Mononuclear cell (primary cell): ENCODE measurements around the gene TXNDC2. TPM values are rescaled to one million over a fixed set of nuclear protein-coding genes. Genes with fewer than 3 reads are reported as not detected.

Experiments
- H3K27me3 ChIP-seq: 2 replicates; pipeline ENCODE4 v1.6.0; 2011; ENCODE audit warnings: low read length, control low read depth; ENCODE audit not compliant: insufficient read depth
- H3K4me1 ChIP-seq: 2 replicates; pipeline ENCODE4 v1.5.1; 2011; ENCODE audit warnings: mild to moderate bottlenecking, low read length, control low read depth; ENCODE audit not compliant: insufficient read depth
- H3K4me3 ChIP-seq: 2 replicates; pipeline ENCODE4 v1.5.1; 2011; ENCODE audit warnings: mild to moderate bottlenecking, low read length, moderate library complexity
- H3K9me3 ChIP-seq: 2 replicates; pipeline ENCODE4 v1.5.1; 2011; ENCODE audit warnings: low read depth, mild to moderate bottlenecking, control low read depth, low read length
- total RNA-seq: library from RNA; depleted of rRNA; stranded (reverse); fragments of >200 nt; gene quantifications from one replicate; pipeline ENCODE4 v1.2.3, GENCODE V29; 2012

The TXNDC2 gene
- 0.10 TPM for total RNA-seq

GRCh38 chr18:9885170-9886004 is at the start of gene TXNDC2:
TXNDC2 (plus strand) TSS chr18:9885973; CDS start chr18:9886681, 708 bp downstream.
- H3K4me1 ChIP-seq, result no peaks in the 10 kb centered on the region
- no peaks in the 10 kb centered on the region for H3K9me3 ChIP-seq
- H3K4me3 ChIP-seq, result no peak within 1 kb of the TSS
- H3K27me3 ChIP-seq, result no peaks in the 10 kb centered on the region

DNA sequence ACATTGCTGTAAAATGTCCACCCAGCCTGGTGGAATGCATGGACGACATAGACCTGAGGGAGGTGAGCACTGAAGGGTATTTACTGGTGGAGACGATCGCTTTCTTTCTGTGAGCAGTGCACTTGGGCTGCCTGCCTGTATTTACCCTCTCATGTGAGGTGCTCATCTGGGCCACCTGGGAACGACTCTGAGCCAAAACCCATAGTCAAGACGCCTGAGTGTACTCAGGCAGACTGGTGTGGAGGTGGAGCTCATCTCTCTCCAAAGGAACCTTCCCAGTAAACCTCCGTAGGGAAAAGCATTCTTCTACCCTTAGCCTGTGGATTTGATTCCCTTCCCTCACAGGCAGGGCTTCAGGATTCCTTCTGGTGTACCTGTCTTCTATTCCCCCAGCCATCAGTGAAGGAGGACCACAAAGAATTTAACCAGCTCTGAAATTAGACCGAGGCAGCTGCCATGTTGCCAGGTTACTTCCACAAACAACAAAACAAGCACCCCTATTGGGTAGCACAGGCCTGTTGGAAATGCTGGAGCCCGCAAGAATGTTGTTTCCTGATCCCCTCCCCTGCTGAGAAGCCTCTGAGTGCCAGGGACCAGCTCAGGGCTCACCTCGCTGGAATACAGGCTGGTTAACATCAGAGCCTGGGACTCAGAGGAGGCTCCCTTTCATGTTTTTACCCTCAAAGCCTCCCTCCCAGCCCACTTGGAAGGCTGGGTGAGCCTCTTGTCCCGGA is 47.5 kb upstream of the TXNDC2 start:
- Histone ChIP-seq H3K9me3 (no peaks in the 10 kb centered on the region), H3K4me3 (no peak overlapping the region), H3K27me3 (no peaks in the 10 kb centered on the region), H3K4me1 (no peaks in the 10 kb centered on the region)

DNA sequence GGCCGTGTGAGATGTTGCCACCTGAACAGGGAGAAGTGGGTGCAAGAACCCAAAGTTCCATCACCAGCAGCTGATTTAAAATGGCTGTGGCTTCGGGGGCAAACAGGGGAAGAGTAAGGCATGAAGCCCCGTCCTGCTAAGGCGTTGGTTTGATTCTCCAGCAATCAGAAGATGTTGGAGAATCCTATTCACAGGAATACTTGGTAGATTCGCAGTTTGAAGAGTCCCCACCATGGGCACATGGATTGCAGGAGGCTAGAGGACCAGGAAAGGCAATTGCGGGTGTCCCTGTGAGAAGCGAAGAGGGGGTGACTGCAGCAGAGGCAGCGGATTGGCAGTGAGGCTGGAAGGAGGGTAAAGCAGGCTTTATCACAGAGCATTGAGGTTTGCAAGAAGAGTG is 46.6 kb upstream of the TXNDC2 start:
- no peak overlapping the region for H3K4me3 ChIP-seq
- no peaks in the 10 kb centered on the region for H3K4me1 ChIP-seq
- H3K27me3 ChIP-seq, result no peaks in the 10 kb centered on the region
- no peaks in the 10 kb centered on the region for H3K9me3 ChIP-seq

DNA sequence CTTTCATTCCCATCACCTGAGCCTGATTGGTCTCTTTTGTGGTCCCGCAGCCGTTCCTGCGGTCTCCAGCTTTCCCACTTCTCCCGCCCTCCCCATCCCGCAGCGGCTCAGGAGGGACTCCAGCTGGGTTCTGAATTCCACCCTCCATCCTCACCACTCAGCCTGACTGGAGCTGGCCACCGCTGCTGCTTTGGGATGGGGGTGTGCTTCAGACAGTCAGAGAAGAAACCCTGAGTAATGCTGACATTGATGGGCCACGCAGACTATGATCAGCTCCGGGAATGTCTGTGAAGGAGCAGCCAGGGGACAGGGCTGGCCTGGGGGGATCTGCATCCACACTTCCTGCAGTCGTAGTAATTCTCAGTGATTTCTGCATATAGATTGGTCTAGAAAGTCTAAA is 45.9 kb upstream of the TXNDC2 start:
- H3K27me3 ChIP-seq, result no peaks in the 10 kb centered on the region
- H3K4me3 ChIP-seq, result no peak overlapping the region
- no peaks in the 10 kb centered on the region for H3K9me3 ChIP-seq
- H3K4me1 ChIP-seq, result no peaks in the 10 kb centered on the region

GRCh38 chr18:9841752-9842151 is 44.0 kb upstream of the TXNDC2 start:
- H3K4me1 ChIP-seq, result no peaks in the 10 kb centered on the region
- H3K9me3 ChIP-seq, result no peaks in the 10 kb centered on the region

GRCh38 chr18:9842448-9842847 is 43.3 kb upstream of the TXNDC2 start:
- H3K27me3 ChIP-seq, result no peaks in the 10 kb centered on the region

More at GRCh38 chr18:9841752-9842151, 44.0 kb upstream of the TXNDC2 start:
- Histone ChIP-seq H3K4me3 (no peak overlapping the region), H3K27me3 (no peaks in the 10 kb centered on the region)

GRCh38 chr18:9845256-9845655 is 40.5 kb upstream of the TXNDC2 start:
- H3K9me3 ChIP-seq, result no peaks in the 10 kb centered on the region
- no peaks in the 10 kb centered on the region for H3K27me3 ChIP-seq
- H3K4me3 ChIP-seq, result no peak overlapping the region
- H3K4me1 ChIP-seq, result peaks cover 29% of the 10 kb centered on the region

More at GRCh38 chr18:9842448-9842847, 43.3 kb upstream of the TXNDC2 start:
- Histone ChIP-seq H3K4me3 (no peak overlapping the region), H3K4me1 (peaks cover under 1% of the 10 kb centered on the region), H3K9me3 (no peaks in the 10 kb centered on the region)

- Histone ChIP-seq H3K9me3 (no peaks in the 10 kb centered on the region), H3K27me3 (no peaks in the 10 kb centered on the region), H3K4me1 (peaks cover 40% of the 10 kb centered on the region), H3K4me3 (no peak overlapping the region)
Measured at GRCh38 chr18:9846162-9846925, 39.4 kb upstream of the TXNDC2 start.

DNA sequence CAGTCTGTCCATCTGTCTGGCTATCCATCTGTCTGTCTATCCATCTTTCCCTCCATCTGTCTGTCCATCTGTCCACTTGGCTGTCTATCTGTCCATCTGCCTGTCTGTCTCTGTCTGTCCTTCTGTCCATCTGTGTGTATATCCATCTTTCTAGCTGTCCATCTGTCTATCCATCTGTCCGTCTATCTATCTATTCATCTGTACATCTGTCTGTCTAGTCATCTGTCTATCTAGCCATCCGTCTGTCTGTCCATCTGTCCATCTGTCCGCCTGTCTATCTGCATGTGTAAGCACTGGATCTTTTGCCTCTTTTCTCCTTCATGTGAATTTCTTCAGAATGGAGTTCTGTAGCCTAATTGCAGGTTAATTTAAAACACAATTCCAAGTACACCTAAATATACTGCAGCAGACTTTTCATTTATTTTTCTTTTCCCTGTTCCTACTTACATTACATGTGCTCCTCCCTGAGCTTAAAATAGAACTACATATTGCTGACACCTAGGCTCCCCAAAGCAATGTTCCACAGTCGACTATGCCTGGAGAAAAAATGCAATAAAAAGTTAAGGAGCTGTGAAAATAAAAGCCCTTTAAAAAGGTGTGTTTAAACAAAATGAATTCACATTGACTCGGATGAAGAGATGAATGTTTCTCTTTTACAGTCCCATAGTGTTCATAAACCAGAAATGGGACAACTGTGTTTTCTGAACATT is 37.4 kb upstream of the TXNDC2 start:
- Histone ChIP-seq H3K4me1 (peaks cover 42% of the 10 kb centered on the region), H3K27me3 (no peaks in the 10 kb centered on the region), H3K4me3 (no peak overlapping the region), H3K9me3 (no peaks in the 10 kb centered on the region)

GRCh38 chr18:9849407-9850283 is 36.1 kb upstream of the TXNDC2 start:
- Histone ChIP-seq H3K9me3 (no peaks in the 10 kb centered on the region), H3K4me1 (peaks cover 47% of the 10 kb centered on the region), H3K27me3 (no peaks in the 10 kb centered on the region), H3K4me3 (no peak overlapping the region)

DNA sequence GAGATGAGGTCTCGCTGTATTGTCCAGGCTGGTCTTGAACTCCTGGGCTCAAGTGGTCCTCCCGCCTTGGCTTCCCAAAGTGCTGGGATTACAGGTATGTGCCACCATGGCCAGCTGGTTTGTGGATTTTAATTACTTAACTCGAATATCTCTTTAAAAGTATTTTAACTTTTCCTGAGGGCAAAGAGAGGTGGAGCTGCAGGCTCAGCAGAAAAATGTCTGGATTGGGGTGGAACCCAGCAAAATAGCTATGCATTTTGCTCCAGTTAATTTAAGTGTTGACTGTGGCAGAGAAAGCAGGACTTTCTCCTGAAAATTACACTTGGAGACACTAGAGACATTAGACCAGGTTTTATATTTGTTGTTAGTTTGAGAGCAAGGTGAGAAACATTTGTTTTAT is 35.5 kb upstream of the TXNDC2 start:
- H3K4me3 ChIP-seq, result no peak overlapping the region
- H3K9me3 ChIP-seq, result no peaks in the 10 kb centered on the region
- H3K27me3 ChIP-seq, result no peaks in the 10 kb centered on the region
- H3K4me1 ChIP-seq, result peaks cover 53% of the 10 kb centered on the region

- no peaks in the 10 kb centered on the region for H3K9me3 ChIP-seq
- no peaks in the 10 kb centered on the region for H3K27me3 ChIP-seq
- no peak overlapping the region for H3K4me3 ChIP-seq
- peaks cover 65% of the 10 kb centered on the region for H3K4me1 ChIP-seq
Measured at GRCh38 chr18:9851511-9851910, 34.3 kb upstream of the TXNDC2 start.

DNA sequence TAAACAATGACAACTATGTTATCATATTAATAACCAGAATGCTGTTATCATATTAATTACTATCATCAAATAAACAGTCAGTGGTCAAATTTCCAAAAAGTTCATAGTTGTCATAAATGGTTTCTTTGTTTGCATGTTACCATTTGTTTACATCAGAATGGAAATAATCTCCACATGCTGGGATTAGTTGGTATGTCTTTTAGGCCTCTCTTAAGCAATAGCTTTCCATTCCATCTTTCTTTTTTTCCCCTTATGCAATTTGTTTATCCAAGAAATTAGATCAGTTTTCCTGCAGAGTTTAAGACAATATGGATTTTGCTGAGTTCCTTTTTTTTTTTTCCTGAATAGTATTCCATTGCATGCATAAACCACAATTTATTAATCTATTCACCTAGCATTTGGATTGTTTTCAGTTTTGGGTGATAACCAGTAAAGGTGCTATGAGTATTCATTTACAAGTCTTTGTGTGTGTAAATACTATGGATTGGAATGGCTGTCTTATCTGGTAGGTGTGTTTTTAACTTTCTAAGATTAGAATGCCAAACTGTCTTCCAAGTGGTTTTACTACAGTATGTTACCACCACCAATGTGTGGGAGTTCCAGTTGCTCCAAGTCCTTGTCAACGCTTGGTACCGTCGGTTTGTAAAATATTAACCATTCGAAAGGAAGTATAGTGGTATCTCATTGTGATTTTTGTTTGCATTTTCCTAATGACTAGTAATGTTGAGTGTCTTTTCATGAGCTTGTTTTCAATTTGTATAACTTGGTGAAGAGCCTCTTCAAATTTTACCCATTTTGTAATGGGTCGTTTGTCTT is 33.3 kb upstream of the TXNDC2 start:
- H3K4me3 ChIP-seq, result no peak overlapping the region
- peaks cover 70% of the 10 kb centered on the region for H3K4me1 ChIP-seq
- no peaks in the 10 kb centered on the region for H3K27me3 ChIP-seq
- no peaks in the 10 kb centered on the region for H3K9me3 ChIP-seq
